ENCODE measurements around the gene CROCC2.

Gene CROCC2

DNA sequence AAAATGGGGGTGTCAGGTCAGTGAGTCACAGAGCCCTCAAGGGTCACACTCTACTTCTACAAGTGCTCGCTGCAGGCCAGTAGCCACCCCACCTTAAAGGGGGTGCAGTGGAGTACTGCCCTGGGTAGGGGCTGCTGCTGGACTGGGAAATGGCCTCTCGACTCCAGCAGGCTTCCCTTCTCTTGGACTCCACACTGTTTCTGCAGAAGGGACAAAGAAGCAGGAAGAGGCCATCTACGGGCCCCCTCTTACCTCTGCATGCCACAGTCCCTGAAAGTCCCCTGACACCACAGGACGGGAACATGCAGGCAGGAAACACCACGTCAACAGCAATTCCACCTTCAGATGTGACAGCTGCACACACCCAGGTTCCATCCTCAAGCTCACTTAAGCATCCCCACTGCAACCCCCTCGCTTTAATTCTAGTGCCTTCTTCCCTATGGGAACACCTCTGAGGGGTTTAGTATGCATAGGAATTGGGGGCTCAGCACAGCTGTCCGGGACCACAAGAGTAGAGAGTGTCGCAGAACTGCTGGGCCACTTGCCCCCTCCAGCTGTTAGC lies 114.6 kb downstream of the CROCC2 start:
- DNase-seq = no peak

DNA sequence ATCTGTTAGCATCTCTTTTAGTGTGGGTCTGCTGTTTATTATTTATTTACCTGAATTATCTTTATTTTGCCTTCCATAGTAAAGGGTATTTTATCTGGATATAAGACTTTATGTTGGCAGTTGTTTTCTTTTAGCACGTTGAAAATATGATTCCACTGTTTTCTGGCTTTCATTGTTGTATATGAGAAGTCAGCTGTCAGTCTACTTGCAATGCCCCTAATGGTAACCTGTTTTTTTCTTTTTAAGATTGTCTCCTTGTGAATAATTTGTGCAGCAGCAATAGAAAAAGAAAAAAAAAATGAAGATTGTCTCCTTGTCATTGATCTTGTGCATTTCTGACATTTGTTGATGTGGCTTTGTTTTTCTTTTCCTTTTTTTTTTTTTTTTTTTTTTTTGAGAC lies 119.5 kb downstream of the CROCC2 start:
- no peak for DNase-seq

DNA sequence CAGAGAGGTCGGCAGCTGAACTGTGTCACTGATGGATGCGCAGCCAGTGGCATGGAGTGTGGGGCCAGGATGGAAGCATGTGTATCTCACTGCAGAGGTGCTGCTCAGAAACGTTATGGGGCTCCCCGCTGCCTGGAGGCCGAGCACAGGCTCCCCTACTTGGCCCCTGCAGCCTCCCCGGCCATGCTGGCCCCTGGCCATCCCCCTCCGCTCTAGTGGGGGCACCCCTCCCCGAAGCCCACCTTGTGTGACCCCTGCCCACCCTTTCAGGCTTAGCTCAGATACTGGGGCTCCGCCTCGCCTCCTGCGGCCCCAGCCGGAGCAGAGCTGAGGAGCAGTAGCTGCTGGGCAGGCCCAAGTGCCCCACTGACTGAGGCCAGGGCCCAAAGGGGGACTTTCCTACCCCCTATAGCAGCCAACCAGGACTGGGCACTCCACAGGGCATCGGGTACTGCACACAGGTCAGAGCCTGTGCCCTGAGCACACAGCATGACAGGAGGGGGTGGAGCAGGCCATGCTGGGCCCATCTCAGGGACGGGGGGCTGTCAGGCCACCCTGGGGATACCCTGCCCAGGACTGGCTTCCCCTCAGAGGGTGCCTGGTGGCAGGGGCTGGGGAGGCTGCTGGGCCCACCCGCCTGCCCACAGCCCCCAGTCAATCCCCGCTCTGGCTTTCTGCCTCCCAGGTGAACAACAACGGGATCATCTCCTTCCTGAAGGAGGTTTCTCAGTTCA lies 123.6 kb downstream of the CROCC2 start:
- DNase-seq = no peak

DNA sequence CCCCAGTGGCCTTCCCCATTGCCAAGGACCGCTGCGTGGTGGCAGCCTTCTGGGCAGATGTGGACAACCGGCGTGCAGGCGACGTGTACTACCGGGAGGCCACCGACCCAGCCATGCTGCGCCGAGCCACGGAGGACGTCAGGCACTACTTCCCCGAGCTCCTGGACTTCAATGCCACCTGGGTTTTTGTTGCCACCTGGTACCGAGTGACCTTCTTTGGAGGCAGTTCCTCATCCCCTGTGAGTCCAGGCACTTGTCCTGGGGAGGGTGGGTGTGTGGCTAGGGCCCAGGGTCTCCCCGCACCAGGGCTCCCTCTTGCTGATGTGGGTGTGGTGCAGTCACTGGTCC lies 124.2 kb downstream of the CROCC2 start:
- DNase-seq = no peak

DNA sequence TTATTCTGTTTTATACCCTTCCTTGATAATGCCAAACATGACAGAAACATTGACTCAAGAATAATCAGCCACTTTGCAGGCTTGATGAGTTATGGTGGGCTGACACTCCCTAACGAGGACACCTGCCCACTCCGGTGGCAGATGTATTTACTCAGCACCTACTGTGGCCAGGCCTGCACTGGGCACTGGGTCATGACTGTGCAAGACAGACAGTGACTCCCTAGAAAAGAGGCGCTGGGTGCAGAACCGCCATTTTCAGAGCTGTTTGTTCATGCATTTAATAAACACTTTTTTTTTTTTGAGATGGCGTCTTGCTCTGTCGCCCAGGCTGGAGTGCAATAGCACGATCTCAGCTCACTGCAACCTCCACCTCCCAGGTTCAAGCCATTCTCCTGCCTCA lies 124.7 kb downstream of the CROCC2 start:
- no peak for DNase-seq

DNA sequence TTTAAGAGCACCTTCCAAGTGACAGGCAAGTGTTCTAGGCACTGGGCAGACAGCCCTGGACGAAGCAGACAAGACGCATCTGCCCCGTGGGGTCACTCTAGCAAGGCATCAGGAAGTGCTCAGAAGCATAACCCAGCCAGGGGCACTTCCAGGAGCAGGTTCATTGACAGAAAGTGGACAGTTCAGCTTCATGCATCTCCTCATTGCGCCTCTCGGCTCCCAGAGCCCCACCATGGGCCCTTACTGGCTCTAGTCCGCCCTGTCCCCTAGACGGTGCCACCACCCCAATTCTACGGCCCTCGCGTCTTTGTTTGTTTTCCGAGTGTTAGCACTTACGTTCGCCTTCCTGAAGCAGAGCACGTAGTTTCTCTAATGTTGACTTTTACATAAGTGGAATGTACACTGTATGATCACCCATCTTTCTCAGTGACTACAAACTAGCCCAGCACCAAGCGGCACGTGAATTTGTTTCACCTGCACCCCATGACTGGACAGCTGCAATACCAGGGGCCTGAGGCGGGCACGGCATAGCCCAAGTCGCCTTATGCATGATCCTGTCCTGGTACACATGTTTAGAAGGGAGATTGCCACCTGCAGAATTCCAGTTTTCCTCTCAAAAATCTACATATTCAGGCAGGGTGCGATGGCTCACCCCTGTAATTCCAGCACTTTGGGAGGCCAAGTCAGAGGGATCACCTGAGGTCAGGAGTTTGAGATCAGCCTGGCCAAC lies 125.5 kb downstream of the CROCC2 start:
- no peak for DNase-seq

DNA sequence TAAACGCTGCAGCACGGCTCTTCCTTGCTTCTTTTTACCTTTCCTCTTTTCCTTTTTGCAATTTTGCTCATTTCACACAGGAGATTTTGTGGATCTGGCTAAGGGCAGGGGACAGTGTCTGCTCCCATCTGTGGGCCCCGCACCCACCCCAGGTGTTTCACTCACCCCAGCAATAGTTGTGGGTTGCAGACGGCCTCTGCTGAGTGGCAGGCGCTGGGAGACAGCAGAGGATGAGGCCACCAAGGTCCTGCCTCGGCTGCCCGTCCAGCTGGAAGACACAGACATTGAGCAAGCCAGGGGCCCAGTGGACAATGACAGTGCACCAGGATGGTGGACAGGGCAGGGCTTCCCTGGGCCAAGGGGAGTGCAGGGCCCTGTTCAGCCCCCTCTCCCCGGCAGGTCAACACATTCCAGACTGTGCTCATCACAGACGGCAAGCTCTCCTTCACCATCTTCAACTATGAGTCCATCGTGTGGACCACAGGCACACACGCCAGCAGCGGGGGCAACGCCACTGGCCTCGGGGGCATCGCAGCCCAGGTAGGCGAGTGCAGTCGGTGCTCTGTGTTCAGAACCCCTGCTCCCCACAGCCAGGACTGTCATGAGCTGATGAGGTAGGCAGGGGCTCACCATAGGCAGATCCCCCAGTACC lies 127.3 kb downstream of the CROCC2 start:
- no peak for DNase-seq

DNA sequence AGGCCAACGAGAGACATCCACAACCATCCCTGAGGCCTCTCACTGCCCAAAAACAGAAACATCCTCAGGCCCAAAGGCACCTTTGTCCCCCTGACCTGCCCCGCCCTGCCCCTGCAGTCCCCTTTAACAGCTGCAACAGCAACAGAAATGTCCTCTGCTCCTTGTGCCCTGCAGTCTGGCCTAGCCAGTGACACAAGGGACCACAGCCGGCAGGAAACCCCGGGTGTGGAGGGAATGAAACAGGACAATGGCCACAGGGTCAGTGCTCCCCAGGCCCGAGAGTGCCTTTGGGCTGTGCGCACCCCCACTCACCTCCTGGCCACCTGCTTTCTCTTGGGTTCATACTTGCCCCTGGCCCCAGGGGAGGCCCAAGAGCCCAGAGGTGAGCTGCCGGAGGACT lies 127.9 kb downstream of the CROCC2 start:
- DNase-seq = no peak

DNA sequence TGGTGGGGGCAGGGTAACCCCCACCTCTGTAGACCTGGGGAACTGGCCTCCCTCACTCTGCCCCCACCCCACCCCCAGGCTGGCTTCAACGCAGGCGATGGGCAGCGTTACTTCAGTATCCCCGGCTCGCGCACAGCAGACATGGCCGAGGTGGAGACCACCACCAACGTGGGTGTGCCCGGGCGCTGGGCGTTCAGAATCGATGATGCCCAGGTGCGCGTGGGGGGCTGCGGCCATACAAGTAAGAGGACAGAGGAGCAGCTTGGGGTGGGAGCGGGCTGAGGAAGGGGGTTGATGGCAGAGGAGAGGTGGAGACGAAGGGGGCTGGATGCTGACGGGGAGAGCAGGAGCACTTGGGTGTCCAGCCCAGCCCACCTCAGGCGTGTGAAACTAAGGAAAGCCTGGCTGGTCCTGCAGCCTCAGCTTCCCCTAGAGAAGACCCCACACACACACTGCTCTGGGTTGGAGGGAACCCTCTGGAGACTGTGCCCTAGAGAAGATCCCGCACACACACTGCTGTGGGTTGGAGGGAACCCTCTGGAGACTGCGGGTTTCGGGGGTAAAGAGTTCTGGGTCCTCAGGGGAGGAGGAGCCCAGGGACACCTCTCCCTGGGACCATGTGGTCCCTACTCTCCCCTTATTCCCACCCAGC lies 128.5 kb downstream of the CROCC2 start:
- DNase-seq = no peak

DNA sequence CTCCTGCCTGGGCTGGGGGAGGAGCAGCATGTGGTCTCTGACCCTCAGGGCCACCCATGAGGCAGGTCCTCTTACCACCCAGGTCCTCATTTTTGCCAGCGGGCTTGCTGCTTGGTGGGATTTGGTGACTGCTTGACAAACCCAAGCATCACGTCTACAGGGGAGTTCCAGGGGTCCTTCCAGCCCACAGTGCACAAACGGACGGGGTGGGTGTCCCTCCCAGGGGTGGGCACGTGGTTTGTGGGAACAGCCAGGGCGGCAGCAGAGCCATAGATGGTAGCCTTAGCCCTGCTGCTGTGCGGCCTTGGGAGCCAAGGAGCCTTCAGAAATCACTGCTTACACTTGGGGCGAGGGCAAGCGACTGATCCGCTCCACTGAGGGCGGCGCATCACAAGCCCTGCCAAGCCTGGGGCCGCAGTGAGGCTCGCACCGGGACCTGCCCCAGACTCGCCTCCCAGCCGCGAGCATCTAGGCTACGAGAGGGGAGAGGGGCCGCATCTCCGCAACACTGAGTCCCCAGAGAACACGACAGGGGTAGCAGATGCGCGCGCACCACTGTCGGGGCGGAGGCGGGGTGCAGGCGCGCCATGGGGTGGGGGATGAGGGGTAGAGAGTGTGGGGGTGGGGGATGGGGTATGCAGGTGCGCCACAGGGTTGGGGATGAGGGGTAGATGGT lies 129.1 kb downstream of the CROCC2 start:
- no peak for DNase-seq

DNA sequence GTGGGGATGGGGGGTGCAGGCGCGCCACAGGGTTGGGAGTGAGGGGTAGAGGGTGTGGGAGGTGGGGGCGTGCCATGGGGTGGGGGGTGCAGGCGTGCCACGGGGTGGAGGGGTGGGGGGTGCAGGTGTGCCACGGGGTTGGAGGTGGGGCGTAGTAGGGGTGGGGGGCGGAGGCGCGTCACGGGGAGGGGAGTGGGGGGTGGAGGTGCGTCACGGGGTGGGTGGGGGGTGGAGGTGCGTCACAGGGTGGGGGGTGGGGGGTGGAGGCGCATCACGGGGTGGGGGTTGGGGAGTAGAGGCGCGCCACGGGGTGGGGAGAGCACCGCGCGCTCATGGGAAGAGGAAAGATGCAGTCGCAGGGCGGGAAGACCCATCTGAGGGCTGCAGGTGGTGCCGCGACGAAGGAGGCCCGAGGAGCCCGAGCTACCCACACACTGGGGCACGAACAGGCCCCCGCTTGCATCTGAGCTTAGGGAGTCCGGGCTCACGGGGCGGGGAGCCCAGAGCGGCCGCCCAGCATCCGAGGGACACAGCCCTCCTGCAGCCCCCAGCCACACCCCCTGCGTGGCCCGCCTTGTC lies 129.8 kb downstream of the CROCC2 start:
- DNase-seq = no peak

DNA sequence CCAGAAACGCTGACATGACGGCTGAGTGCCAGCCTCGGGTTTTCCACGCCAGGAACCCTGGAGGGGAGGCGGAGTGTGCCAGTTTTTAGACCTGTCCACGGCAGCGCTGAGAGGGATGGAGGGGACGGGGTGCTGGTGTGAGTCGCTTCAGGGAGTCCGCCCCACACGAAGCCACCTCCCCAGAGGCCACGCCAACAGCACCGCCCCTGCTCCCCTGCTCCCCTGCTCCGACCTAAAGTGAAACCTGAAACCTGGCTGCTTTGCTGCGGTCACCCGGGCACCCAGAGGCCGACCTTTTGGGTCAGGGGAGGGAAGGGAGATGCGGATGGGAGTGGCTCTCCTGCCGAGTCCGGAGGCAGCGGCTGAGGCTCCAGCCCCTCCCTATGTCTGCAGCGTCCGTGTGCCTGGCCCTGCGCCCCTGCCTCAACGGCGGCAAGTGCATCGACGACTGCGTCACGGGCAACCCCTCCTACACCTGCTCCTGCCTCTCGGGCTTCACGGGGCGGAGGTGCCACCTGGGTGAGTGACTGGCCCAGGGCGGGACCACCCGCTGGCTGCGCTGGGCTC lies 130.3 kb downstream of the CROCC2 start:
- DNase-seq = no peak

DNA sequence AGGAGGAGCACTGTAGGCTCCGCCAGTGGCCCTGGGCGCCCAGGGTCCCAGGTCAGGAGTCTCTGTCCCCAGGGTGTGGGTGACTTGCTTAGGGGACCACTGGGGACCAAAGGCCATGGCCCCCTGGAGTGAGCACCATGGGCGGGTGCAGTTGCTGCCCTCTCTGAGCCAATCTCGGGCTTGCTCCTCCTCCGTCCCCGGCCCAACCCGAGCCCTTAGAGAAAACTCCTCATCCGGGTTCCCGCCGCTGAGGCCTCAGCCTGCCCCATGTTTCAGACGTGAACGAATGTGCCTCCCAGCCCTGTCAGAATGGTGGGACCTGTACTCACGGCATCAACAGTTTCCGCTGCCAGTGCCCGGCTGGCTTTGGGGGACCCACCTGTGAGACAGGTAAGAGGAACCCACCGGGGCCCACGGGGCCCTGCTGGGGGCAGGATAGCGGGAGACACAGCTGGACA lies 130.9 kb downstream of the CROCC2 start:
- no peak for DNase-seq

DNA sequence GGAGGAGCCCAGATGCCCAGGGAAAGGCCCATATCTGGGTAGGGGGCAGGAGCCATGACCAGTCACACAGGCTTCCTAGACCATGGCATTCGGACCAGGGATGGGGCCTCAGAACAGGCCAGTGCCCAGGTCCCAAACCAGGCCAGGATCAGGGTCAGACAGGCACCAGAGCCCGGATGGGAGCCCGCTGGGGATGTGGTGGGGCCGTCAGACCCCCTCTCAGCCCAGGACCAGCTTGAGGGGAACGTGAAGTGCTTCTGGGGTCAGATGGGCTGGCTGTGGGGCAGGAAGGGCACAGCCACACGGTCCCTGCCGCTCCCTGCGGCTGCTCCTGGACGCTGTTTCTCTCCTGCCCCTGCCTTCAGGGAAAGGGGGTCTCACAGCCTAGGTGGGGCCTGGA lies 131.4 kb downstream of the CROCC2 start:
- DNase-seq = no peak

DNA sequence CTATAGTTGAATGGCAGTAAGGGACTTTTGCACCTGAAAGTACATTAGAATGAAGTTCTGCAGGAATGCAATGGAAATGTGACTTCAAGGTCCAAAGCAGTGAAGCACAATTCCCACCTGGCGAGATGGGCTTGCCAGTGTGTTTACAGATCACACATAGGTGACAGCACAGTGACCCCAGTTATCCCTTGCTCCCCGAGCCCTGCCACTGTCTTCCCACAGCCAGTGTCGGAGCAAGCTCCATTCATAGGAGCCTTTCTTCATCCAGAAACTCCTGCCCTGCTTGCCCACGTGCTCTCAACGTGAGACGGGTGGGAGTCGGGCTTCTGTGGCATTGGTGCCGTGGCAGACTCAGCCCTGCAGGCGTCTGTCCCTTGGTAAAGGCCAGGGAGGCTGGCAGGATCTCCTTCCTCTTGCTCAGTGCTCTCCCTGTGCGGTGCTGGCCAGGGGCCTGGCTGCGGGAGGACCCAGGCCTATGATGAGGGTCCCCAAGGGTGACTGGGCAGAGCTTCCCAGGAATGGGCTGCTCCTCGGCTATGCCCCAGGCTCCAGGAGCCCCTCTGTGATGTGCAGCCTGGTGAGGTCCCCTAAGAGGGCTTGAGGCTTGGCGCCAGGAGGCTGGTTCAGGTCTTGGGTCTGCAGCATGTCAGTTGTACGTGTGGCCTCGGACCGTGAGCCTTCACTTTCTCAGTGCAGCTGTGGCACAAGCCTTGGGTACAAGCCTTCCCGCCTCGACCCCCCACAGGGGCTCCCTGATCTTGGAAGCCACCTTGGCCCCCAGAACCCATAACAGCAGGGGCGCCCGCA lies 132.4 kb downstream of the CROCC2 start:
- no peak for DNase-seq

DNA sequence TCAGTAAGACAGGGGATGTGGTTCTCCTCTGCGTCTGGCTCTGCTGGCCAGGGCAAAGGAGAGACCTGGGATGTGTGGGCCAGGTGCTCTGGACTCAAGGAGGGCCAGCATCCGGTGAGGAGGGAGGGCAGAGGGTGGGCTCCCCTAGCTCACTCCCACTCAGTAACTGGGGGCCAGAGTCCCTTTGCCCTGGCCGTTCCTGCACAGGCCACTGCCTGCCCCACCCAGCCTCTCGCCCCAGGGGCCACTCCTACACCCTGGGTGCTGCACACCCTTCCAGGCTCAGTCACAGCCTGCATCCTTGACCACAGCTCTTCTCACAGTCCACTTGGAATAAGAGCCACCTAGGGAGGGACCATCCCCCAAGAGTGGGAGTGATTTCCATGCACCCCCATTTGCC lies 133.3 kb downstream of the CROCC2 start:
- no peak for DNase-seq

DNA sequence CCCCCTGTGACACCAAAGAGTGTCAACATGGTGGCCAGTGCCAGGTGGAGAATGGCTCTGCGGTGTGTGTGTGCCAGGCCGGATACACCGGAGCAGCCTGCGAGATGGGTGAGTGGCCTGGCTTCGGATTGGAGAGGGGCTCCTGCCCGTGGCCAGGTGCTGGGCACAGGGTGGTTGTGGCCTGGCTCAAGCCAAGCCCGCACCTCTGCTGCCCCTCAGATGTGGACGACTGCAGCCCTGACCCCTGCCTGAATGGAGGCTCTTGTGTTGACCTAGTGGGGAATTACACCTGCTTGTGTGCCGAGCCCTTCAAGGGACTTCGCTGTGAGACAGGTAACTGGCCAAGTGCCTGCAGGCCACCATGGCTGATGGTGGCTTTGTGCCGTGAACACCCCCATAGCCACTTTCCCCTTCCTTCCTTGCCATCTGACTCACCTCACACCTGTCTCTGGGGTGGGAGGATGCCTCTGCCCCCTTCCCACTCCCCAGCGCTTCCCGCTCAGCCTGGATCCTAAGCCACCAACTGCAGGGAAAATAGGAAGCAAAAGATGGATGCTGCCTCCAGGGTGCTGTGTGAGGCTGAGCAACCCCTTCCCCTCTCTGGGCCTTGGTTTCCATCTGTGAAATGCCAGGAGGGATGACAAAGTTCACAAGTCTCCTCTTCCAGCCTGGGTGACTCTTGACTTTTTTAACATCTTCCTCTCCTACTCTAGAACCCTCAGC lies 134.1 kb downstream of the CROCC2 start:
- no peak for DNase-seq

DNA sequence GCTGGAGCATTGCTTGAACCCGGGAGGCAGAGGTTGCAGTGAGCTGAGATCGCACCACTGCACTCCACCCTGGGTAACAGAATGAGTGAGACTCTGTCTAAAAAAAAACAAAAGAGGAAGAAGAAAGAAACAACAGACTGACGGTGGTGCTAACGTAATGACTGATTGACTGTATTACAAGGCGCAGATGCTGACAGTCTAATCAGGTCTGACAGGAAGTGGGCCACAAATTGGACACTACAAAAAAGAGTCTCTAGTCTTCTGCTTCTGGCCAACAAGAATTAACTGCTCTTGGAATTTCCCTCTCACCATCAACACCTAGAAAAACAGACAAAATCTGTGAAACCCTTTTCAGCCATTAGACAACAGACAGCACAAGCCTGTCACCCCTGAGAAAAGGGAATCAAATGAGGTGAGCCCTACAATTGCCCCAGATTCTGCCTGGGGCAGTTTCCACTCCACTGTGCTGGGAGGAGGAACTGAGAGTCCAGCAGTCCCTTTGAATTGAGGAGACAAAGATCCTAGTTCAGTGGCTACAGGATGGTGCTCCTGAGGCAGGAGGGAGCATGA lies 135.5 kb downstream of the CROCC2 start:
- no peak for DNase-seq
